Loucy (cell line): ENCODE measurements around the gene CYTL1.

Experiments used
- CTCF ChIP-seq: fragments of 200-600 bp; sonication (generic); conservative IDR thresholded peaks from 2 replicates; pipeline ENCODE4 v1.5.1; 2014; ENCODE audit warnings: mild to moderate bottlenecking, antibody characterized with exemption, low read length
- EZH2phosphoT487 ChIP-seq: fragments of 200-600 bp; IDR thresholded peaks from 2 replicates; pipeline ENCODE4 v1.6.1; 2018; ENCODE audit warnings: antibody characterized with exemption, mild to moderate bottlenecking, moderate library complexity, borderline replicate concordance

- TF ChIP-seq CTCF, result no peak
- TF ChIP-seq EZH2phosphoT487, result no peak
These were observed 35.1 kb downstream of the CYTL1 start for GRCh38 chr4:4984186-4984585.
